GM19467 (cell line): ENCODE results near the gene PLA2G6.

Experiments used
- ATAC-seq: cut with Tn5 transposase; IDR thresholded peaks from one replicate; pipeline ENCODE4 v1.9.1; 2021; ENCODE audit warnings: mild to moderate bottlenecking, moderate library complexity; ENCODE audit not compliant: unreplicated experiment

PLA2G6 gene

DNA sequence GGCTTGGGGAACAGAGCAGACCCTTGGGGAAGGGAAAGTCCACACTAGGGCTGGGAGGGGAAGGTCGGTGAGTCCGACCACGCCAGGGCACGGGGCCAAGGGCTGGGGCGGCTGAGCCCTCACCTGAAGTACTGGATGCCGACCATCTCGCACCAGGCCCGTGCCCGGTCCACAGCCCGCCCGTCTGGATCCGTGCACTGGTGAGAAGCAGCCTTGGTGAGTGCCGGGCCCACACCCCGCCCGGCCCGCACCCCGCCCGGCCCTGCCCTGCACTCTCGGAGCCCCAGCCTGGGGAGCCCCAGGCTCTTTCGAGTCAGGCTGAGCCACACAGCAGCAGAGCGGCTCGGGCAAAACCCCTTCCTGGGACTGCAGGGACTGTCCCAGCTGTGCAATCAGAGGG, 69.2 kb downstream of the PLA2G6 start:
- no peak for ATAC-seq

DNA sequence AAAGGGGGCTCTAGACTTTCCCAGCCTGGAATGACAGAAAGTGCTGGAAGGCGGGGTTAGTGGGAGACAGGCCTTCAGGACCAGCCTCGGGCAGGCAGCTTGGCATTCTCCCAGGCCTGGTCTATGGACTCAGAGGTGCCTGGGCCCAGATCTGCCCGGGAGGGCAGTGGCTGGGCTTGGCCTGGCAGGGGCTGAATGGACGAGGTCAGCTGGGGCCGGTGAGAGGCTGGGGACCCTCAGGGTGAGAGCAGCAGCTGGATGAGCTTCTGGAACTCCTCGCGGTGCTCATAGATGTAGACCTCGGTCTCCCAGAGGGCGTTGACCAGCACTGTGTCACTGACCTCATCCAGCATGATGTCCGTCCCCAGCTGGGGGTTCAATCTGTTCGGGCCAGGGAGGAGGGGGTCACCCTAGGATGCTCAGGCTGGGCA, 69.7 kb downstream of the PLA2G6 start:
- ATAC-seq = no peak

DNA sequence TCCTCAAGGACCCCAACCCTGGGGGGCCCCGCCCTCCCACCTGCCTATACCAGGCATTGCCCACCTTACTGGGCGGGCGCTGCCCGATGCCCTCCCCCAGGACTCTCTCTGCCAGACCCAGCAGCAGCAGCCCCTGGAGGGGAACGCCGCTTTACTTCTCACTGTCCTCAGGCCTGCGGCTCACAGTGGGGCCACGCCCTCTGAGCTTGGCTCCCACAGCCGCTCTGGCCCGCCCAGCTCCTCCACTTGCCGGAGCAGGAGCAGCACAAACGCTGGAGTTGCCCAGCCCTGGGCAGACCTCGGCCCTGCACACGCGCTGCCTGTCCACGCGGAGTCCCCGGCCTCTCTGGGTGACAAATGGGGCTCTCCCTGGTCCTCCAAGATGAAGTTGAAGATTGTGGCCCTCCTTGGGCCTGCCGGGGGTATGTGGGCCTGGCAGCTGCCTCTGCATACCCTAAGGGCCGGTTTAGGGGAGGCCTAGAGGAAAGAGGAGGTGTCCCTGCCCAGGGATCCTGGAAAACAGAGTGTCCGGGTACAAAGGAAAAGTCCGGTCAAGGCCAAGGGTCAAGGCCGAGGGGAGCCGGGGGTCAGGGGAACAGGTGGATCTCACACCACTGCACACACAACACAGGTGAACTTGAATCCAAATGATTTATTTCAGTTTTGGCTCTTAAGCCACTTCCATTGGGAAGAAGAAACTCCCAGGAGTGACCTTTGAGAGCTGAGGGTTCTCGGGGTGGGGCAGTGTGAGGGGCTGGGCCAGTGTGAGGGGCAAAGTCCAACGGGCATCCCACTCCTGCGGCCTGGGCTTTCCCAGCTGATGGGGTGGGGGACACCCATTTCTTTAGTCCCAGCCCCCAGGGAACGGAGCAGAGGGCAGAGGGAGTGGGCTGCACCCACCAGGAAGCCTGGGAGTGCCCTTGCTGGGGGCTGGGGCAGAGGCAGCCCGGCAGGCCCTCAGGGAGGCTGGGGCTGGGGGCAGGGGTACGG, 70.5 kb downstream of the PLA2G6 start:
- ATAC-seq = no peak

DNA sequence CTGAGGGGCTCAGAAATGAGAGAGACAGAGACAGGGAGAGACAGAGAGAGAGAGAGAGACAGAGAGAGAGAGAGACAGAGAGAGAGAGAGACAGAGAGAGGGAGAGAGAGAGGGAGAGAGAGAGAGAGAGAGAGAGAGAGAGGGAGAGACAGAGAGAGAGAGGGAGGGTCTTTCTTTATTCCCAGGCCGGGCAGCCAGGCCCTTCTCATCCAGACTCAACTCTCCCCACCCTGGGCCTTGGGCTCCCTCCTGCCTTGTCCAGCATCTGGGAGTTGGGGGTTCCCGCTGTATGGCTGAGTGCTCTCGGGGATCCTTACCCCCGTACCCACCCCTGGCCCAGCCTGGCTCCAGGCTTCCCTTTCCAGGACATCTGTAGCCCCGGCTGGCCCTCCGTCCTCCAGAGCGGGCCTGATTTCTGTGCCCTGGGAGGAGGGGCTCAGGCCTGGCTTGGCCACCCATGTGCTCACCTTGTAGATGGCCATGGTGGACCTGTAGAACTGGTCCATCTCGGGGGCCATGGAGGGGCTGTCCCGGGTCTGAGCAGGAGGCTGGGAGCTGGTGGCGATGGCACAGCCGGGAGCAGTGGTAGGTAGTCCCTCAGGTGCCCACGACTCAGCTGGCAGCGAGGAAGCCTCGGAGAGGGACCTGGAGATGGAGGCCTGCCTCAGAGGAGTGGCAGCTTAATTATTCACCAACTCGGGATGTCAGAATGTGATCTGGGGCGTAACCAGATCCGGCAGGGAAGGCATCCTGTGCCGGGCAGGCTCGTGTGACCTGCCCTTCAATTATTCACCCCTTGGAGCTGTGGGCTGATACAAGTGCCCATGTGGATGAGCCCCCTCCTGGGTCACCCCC, 71.4 kb downstream of the PLA2G6 start, which contains the start of gene BAIAP2L2:
Gene BAIAP2L2 (minus strand): TSS at position 677 of the 855 bp plus-strand sequence. CDS start 159 bp downstream, at position 518.
- no peak for ATAC-seq

DNA sequence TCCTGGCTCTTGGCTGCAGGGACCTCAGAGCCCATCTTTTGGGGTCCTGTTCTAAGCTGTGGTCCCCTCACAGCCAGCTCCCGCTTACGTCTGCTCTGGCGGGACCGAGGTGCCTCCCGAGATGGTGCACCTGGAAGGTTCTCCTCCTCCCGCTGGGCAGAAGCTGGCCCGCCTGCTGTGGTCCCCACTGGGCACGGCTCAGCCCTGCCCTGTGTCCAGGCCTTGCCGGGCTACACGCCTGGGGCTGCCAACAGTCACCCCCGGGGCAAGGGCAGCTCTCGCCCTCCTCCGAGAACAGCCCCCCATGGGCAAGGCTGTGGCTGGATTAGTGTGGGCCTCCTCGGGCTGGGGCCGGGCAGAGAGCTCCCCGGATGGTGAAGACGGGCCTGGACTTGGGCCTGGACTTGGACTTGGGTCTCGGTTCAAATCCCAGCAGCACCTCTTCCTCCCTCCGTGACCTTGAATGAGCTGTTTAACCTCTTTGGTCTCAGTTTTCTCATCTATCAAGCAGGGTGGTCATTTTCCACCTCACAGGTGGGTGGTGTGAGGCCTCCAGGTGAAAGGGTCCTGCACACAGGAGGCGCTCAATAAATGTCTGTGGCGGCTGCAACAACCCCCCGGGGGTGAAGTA, 72.1 kb downstream of the PLA2G6 start:
- no peak for ATAC-seq

DNA sequence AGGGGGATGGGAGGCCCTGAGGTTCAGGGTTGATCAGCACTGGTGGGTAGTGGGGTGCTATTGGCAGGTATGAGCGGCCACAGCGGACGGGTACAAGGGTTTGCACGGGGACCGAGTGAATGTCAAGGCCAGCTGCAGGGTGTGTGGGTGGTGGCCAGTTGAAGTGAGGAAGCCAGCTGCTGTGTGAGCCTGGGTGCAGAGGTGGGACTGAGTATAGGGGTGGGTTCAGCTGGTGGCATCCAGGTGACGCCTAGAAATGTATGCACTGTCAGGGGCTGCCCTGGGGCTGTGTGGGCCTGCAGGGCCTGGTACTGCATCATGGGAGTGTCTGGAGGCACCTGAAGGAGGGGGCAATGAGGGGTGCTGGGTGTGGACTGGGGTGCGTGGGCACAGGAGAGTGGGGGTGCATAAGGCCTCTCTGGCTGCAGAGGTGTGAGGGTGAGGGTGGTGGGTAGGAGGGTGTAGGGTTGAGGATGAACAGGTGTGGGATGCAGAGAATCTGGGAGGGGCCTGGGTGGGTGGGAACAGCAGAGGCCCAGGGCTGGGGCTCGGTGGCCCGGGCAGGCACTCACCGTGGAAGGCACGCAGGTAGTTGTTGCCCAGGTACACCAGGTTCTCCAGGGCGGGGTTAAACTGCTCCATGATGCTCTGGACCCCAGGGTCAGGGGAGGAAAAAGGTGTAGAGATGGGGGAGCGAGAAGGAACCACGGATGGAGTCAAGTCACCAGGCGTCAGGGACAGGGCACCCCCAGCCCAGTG, 72.9 kb downstream of the PLA2G6 start:
- no peak for ATAC-seq

DNA sequence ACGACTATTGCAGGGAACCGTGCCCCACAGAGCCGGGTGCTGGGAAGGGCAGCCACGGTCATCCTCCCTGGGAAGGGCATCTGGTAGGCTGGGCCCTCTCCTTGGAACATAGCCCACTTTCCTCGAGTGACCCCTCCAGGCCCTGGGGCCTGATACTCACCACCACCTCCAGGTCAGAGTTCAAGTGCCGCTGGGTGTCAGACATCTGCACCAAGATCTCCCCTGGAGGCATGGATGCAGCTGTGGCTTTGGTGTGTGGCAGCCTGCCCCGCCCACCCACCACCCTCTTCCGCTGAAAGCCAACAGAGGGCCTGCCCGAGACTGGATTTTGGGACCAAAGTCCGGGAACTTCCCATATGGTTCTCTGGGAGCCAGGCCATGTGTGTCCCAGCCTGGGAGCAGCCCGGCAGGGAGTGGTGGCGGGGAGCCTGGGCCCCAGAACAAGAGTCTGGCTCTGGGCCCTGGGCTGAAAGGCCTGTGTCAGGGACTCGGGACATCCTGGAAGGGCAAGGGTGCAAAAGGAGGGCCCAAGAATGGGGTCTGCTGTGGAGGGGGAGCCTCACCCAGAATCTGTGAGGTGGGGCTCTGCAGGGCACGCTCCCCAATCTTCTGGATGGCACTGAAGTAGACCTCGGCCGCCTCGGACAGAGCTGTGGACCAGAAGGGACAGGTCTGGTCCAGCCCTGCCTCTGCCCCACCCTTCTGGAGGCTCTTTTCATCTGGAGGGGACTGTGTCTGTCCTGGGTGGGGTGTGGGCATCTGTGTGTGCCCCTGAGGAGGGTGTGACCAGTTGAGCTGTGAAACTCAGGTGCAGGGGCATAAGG, 73.7 kb downstream of the PLA2G6 start:
- ATAC-seq = no peak

DNA sequence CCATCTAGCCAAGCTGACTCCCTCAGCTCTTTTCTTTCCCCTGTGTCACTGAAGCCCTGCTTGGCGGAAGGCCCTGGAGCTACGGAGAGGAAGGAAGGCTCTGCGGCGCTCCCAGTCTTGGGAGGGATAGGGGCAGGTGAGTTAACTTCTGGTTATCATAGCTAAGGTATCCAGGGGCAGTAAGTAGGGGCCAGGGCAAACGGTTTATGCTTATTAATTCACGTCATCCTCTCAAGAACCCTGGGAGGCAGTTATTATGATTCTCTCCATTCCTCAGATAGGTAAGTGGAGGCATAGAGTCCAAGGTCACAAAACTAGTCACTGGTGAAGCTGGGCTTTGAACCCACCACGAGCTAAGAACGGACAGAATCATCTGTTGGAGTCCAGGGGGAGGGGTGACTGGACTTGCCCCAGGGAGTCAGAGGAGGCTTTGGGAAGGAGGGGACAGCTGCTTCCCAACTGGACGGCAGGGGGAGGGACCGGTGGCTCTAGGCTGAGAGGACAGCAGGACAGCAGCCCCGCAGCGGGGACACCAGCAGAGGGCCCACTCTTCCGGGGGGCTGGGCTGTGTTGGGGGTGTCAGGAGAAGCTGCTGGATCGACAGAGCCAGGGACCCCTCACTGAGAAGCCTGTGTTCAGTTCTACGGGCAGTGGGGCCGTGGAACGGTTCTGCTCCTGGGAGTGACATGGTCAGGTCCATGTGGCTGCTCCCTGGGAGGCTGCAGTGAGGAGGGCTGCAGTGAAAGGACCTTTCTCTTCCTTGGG, 74.6 kb downstream of the PLA2G6 start:
- ATAC-seq = no peak

DNA sequence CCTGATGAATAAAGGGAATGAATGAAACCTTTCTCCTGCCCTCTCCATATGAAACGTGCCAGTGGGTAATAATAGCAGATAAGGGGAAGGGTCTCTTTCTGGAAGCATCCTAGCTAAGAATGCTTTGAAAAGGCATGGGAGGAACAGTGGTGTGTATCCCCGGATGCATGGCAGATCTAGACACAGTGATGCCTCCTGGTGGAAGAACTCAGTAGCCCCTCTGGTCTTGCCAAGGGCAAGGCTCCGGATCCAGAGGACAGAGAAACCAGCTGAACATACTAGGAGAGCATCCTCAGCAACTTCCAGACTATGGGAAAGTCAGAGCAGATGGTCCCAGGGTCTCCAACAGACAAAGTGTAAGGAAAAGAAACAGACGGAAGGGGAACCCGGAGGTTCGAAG, 77.5 kb downstream of the PLA2G6 start:
- no peak for ATAC-seq

DNA sequence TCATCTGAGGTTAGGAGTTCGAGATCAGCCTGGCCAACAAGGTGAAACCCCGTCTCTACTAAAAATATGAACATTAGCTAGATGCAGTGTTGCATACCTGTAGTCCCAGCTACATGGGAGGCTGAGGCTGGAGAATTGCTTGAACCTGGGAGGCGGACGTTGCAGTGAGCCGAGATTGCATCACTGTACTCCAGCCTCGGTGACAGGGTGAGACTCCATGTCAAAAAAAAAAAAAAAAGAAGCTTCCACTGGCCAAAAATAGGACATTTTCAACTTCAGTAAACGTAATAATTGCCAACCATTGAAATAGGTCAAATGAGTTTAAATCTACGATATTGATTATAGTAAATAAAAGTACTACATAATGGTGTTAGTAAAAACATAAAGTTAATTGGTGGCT, 78.0 kb downstream of the PLA2G6 start:
- ATAC-seq = no peak

DNA sequence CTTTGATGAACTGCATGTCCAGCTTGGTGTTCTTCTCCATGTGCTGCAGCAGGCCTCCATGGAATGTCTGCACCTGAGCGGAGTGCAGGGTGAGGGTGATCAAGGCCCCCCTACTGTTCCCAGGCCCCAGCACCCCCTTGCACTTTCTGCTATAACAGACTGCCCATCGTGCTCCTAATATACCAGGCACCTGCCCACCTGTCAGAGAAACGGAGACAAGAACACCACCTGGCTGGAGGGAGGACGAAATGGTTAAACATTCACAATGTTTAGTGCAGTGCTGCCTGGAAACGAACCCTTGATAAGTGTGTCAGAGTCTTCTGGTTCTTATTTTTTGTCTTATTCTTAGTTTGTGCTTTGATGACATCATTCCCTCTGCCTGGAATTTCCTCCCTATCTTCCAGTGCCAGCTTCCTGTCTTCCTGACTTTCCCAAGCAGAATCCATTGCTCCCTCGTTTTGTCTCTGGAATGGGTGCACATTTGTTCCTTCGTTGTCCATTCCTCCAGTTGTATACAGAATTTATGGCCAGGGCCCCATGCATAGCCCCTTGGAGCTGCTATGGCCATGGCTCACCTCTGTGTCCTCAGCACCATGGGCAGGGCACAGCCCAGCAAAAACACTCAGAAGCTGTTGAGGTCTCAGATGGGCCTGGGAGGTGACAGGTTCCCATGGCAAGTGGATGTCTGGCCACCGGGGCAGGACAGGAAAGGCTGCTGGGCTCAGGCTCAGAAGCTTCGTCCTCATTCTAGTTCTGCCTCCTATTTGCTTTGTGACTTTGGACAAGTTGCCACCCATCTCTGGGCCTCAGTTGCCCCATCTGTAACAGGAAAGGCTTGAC, 83.0 kb downstream of the PLA2G6 start:
- no peak for ATAC-seq

DNA sequence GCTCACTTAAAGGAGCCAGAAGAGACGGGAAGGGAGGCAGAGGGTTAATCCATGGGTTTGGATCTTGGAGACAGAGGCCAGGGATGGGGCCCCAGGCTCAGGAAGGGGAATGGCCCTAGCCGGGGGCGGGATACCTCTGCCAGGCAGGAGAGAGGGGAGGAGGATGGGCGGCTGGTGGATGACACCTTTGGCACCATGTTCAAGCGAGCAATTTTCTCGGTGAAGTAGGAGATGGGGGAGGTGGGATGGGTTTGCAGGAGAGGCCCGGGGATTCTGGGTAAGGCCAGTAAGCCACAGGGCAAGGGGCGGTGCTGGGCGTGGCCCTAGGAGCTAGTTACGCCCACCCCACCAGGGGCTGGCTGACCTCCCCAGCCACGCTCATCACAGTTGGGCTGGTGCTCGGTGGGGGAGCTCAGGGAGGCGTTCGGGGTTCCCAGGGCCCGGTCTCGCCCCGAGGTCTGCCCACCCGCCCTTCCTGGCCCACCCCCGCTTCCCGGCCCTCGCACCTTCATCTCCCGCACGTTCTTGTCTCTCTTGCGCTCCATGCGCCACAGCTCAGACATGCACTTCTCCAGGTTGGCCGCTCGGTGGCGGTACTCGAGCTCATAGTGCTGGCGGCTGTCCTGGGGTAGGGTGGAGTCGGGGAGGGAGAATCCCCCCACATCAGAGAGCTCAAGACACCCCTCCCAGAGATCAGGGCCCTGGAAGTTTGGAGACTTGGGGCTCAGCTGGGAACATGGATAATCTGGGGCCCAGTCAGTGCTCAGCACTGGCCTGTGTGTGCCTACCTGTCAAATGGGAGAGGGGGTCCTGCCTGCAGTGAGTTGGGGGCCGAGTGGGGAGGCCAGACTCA, 83.8 kb downstream of the PLA2G6 start:
- no peak for ATAC-seq

DNA sequence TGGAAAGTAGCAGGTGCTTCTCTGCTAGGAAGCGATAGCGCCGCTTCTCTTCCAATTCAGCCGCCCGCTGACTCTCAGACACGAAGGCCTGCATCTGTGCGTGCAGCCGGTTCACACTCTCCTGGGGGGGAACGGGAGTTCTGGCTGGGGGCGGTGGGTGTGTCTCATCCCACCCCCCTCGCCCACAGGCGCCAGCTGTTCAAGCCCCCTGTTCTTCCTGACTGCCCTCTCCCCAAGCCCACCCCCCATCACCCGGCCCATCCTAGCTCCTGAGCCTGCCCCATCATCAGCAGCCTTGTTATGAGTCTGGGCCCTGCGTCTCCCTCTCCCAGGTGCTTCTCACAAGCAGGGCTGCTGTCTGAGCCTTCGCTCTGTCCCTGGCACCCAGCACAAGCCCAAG, 84.6 kb downstream of the PLA2G6 start:
- ATAC-seq = no peak

DNA sequence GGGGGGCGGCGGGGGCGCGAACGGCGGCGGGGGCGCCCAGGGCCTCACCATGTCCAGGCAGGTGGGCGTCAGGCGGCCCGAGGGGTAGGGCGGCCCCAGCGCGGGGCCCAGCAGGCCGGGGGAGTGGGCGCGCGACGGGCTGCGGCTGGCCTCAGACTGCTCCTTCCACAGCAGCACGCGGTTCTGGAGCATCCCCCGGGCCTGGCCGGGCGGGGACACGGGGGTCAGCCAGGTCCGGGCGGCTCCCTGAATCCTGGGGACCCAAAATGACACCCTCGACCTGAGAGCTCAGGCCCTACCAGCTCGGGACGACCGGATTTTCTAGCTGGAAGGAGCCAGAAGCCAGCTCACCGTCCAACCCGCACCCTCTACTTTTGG, 92.2 kb downstream of the PLA2G6 start:
- no peak for ATAC-seq

DNA sequence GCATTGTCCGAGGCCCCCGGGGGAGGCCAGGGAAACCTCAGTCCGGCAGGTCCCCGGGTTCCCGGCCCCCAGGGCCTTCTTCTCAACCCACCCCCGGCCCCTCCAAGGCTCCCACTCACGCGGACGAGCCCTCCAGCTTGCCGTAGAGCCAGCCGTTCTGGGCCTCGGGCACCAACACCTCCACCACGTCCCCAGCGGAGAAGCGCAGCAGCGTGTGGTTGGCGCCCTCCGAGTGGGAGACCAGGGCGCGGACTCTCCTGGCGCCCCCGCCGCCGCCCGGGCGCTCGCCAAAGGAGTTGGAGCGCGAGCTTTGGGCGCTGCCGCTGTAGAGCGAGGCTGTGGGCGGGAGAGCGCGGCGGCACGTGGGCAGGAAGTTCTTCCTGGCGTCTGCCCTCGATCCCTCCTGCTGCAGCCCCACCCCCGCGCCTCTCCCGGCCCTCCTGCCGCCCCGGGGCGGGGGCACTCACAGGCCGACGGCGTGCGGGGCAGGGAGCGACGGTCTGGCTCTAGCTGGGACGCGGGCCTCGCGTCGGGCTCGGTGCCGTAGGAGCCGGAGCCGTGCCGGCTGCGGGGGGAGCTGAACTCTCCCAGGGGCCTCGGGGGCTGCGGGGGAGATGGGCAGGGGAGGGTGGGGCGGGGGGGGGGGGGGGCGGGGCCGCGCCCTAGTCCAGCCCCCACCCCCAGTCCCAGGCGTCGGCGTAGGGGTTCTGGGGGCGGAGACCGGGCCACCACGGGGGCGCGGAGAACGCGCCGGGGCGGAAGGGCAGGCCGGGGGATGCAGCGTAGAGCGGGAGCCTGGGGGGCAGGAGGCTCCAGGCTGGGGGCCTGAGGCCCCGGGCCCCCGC, 92.8 kb downstream of the PLA2G6 start:
- no peak for ATAC-seq

DNA sequence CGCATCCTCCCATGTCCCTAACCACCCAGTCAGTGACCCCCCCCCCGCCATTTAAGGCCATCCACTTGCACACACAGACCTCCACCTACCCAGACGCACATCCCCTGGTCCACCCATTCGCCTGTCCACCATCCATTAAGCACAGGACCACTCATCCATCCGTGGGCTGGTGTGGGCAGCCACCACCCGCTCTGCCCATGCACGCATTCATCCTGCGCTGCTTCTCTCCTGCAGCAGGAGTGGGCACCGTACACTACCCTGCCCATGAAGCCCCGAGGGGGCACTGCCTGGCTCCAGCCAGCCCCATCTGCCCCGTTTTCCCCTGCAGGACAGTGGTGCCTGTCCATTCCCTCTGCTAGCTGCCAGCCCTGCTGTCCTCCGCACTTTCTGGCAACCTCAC, 93.8 kb downstream of the PLA2G6 start:
- ATAC-seq = no peak
